Stimulated activated memory B cell treated with anti-CD40 and anti-IgM and Interleukin-4, amounts not matched to agents 10 μg/mL and 1 μg/mL and 100 μg/mL, for 72 hours (primary cell): ENCODE data around the gene ATAT1.
"Not testable (repeated sequence)": the region's sequence is repeated elsewhere in the genome, so short reads cannot be mapped to it uniquely, and the experiment has no call there.

Experiments used
- ATAC-seq: fragments of 150-1000 bp; cut with Tn5 transposase; 2 replicates; pipeline ENCODE4 v1.10.0; 2021
- H3K27ac Mint-ChIP-seq: one replicate; pipeline ENCODE4 v1.8.0; 2022; ENCODE audit warnings: mild to moderate bottlenecking, mixed read lengths
- H3K27me3 Mint-ChIP-seq: one replicate; pipeline ENCODE4 v1.8.0; 2022; ENCODE audit warnings: mixed read lengths
- H3K36me3 Mint-ChIP-seq: one replicate; pipeline ENCODE4 v1.8.0; 2022; ENCODE audit warnings: mixed read lengths
- H3K4me1 Mint-ChIP-seq: one replicate; pipeline ENCODE4 v1.8.0; 2022; ENCODE audit warnings: mixed read lengths
- H3K4me3 Mint-ChIP-seq: one replicate; pipeline ENCODE4 v1.8.0; 2022; ENCODE audit warnings: mild to moderate bottlenecking, moderate library complexity, mixed read lengths
- H3K9me3 Mint-ChIP-seq: one replicate; pipeline ENCODE4 v1.8.0; 2022; ENCODE audit warnings: mixed read lengths

The ATAT1 gene

DNA sequence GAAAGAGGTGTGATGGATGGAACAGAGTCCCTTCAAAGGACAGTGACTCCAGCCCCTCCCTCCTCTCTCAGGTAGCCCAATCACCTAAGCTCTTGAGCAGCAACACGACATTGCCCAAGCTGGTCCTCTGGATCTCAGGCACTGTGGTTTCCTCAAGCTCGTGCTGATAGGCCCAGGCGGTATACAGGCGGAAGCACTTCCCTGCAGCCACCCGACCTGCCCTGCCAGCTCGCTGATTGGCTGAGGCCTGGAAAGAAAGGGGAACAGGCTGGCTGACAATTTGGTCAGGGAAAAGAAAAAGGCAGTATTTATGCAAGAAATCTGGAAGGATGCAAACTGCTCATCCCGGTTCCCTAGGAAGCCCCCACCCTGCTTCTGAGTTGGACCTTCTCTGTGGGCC, 29.8 kb downstream of the ATAT1 start:
- Mint-ChIP-seq H3K27me3 (no peaks in the 10 kb centered on the region), H3K4me3 (no peak overlapping the region), H3K36me3 (peaks cover 76% of the 10 kb centered on the region), H3K9me3 (no peaks in the 10 kb centered on the region), H3K27ac (no peak overlapping the region), H3K4me1 (no peaks in the 10 kb centered on the region)
- ATAC-seq: no peak

GRCh38 chr6:30657454-30657853, 30.8 kb downstream of the ATAT1 start:
- no peak overlapping the region for H3K4me3 Mint-ChIP-seq
- H3K9me3 Mint-ChIP-seq: no peaks in the 10 kb centered on the region
- H3K27ac Mint-ChIP-seq: no peak overlapping the region
- ATAC-seq: no peak
- no peaks in the 10 kb centered on the region for H3K4me1 Mint-ChIP-seq
- peaks cover 78% of the 10 kb centered on the region for H3K36me3 Mint-ChIP-seq
- H3K27me3 Mint-ChIP-seq: no peaks in the 10 kb centered on the region

DNA sequence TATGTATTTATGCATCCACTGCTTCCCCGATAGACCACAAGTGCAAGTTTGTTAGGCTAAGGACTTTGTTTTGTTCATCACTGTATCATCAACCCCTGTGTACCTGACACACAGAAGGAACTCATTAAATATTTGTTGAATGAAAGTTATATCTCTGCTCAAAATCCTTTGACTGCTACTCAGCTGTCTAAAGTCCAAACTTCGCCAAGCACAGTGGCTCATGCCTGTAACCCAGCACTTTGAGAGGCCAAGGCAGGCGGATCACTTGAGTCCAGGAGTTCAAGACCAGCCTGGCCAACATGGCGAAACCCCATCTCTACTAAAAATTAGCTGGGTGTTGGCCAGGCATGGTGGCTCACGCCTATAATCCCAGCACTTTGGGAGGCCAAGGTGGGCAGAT, 31.2 kb downstream of the ATAT1 start:
- H3K9me3 Mint-ChIP-seq, H3K27me3 Mint-ChIP-seq, H3K4me1 Mint-ChIP-seq, H3K27ac Mint-ChIP-seq, ATAC-seq, H3K4me3 Mint-ChIP-seq: not testable (repeated sequence)
- H3K36me3 Mint-ChIP-seq: peaks cover 78% of the 10 kb centered on the region

DNA sequence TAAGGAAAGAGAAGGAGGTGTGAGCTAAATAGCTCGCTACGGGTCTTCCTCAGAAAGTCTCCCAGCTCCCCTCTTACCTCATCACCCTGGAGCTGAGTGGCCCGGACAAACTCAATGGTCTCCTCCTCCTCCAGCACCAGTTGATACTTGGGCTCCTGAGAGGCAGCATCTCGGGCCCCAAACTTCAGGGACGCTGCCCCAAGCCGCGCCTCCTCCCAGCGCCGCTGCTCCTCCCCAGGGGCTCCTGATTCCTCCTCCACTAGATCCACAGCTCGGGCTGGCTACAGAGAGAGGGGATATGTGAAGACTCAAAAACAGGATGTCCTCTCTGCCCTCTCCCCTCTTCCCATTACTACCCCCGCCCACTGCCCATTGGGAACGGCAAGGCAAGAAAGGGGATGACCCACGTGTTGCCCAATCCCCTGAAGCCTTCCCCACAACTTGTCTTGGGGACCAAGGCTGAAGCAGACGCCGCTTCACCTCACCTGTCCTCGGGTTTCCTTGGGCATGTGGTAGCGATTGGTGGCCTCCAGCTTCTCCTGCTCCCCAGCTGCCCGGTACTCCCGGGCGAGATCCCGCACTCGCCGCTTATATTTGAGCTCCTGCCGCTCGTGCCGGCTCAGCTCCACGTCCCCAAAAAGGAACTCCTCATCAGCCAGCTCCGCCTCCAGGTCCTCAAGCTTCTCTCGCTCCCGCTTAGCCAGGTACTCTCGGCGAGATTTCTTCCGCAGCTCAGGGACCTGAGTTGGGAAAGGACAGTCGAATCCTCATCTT, 38.5 kb downstream of the ATAT1 start:
- Mint-ChIP-seq H3K27ac (no peak overlapping the region), H3K9me3 (no peaks in the 10 kb centered on the region), H3K4me1 (peaks cover 8% of the 10 kb centered on the region), H3K36me3 (peaks cover 62% of the 10 kb centered on the region), H3K27me3 (no peaks in the 10 kb centered on the region), H3K4me3 (no peak overlapping the region)
- ATAC-seq: no peak

- not testable (repeated sequence) for H3K4me3 Mint-ChIP-seq, H3K27me3 Mint-ChIP-seq, H3K27ac Mint-ChIP-seq, H3K9me3 Mint-ChIP-seq, ATAC-seq
- H3K36me3 Mint-ChIP-seq: peaks cover 67% of the 10 kb centered on the region
- peaks cover 19% of the 10 kb centered on the region for H3K4me1 Mint-ChIP-seq
Observed at GRCh38 chr6:30666300-30666699, 39.6 kb downstream of the ATAT1 start.

- no peaks in the 10 kb centered on the region for H3K9me3 Mint-ChIP-seq
- H3K27me3 Mint-ChIP-seq: no peaks in the 10 kb centered on the region
- H3K36me3 Mint-ChIP-seq: peaks cover 34% of the 10 kb centered on the region
- peaks cover 40% of the 10 kb centered on the region for H3K4me1 Mint-ChIP-seq
- peak overlapping the region; percentile 89 for H3K4me3 Mint-ChIP-seq
- H3K27ac Mint-ChIP-seq: peak overlapping the region; percentile 81
- ATAC-seq: no peak
Observed at GRCh38 chr6:30670760-30671527, 44.3 kb downstream of the ATAT1 start.

DNA sequence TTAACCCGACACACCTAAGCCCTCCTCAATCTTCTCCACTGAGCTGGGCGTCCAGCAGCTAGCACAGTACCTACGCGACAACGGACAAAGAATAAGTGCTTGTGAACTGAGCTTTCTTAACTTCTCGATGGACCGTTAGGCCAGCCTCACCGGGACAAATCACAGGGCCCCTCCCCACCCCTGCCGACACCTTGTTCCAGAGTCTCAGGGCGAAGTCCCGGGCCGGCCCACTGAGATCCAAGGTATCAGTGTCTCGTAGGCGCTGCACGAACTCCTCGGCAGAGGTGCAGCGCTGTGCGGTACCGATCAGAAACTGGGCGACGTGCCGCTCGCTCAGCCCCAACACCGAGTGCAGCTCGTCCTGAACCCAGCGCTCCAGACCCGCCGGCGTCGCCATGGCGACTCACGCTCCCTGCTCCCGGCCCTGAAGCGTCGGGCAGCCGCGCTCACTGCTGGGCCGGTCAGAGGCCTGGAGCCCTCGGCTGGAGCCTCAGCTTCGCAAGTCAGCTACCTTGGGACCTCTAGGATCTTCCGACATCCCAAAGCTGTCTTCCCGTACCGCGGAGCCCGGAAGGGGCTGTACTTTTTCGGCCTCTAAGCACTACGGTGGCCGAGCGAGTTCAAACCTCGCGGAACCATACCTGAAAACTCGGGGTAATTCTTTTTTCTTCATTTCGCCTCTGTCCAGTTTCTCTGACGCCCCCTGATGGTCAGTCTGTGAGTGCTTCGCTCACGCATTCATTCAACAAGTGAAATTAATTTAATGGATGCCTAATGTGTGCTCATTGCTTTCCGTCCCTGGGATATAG, 46.0 kb downstream of the ATAT1 start, which contains the start of gene DHX16:
Gene DHX16, minus strand, starts transcription at position 562 of the 809 bp plus-strand sequence. Its CDS starts 165 bp downstream, at position 397.
- Mint-ChIP-seq H3K4me1 (peaks cover 44% of the 10 kb centered on the region), H3K27ac (peak within 1 kb of the TSS; percentile 81), H3K9me3 (no peaks in the 10 kb centered on the region), H3K27me3 (no peaks in the 10 kb centered on the region), H3K4me3 (peak within 1 kb of the TSS; percentile 89), H3K36me3 (peaks cover 32% of the 10 kb centered on the region)
- ATAC-seq: peak; percentile 90

- Mint-ChIP-seq H3K27me3 (no peaks in the 10 kb centered on the region), H3K27ac (no peak overlapping the region), H3K36me3 (peaks cover 40% of the 10 kb centered on the region), H3K4me3 (no peak overlapping the region), H3K4me1 (peaks cover 57% of the 10 kb centered on the region), H3K9me3 (no peaks in the 10 kb centered on the region)
- no peak for ATAC-seq
Observed at GRCh38 chr6:30676660-30677285, 50.1 kb downstream of the ATAT1 start.

DNA sequence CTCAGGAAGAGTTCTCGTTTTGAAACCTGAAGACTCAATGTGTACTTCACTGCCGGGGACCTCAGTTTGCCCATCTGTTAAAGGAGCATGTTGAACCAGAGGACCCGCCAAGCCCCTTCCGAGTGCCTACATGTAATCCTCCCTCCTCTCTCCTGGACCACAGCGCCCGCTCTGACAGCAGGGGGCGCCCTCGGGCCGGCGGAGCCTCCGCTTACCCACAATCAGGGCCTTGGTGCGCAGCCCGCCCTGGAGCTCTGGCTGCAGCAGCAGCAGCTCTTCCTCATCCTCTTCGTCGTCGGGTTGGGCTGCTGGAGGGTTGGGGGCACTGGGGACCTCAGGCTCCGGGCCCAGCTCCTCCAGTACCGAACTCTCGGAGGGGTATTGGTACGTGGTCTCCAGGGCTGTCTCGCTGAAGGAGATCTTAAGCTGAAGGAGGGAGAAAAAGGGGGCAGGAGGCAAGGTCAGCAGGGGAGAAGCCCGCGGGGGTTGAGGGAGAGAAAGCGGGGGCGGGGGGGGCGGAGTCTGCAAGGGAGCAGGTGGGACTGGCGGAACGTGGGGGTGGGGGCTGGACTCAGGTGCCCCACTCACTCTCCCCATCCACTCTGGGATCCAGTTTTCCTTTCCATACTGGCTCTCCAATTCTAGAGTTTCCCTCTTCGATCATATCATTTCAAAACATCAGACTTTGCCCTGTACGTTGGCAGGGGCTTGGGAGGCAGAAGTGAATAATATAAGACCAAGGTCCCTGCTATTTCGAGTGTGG, 52.5 kb downstream of the ATAT1 start:
- ATAC-seq: peak; percentile 70
- peak overlapping the region; percentile 89 for H3K4me3 Mint-ChIP-seq
- H3K9me3 Mint-ChIP-seq: no peaks in the 10 kb centered on the region
- H3K27ac Mint-ChIP-seq: peak overlapping the region; percentile 86
- no peaks in the 10 kb centered on the region for H3K27me3 Mint-ChIP-seq
- peaks cover 55% of the 10 kb centered on the region for H3K4me1 Mint-ChIP-seq
- peaks cover 58% of the 10 kb centered on the region for H3K36me3 Mint-ChIP-seq

GRCh38 chr6:30679765-30680535, 53.3 kb downstream of the ATAT1 start:
- H3K27ac Mint-ChIP-seq: peak overlapping the region; percentile 86
- no peaks in the 10 kb centered on the region for H3K9me3 Mint-ChIP-seq
- no peak for ATAC-seq
- peaks cover 56% of the 10 kb centered on the region for H3K4me1 Mint-ChIP-seq
- H3K4me3 Mint-ChIP-seq: peak overlapping the region; percentile 89
- H3K27me3 Mint-ChIP-seq: no peaks in the 10 kb centered on the region
- peaks cover 65% of the 10 kb centered on the region for H3K36me3 Mint-ChIP-seq

DNA sequence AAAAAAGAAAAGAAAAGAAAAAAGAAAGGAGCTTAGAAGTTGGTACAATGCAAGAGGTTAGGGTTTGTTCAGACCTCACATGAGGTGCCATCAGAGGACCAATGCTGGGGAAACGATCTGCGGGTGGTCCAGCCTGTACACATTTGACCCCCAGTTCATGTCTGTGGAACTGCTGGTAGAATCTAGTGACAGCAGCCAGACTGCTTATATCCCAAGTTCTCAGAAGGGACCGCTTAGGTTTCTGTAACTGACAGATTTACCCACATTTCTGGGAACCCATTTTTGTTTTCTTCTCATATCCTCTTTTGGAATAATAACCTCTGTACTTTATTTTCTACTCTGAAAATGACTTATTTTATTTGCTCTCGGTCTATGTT, 55.1 kb downstream of the ATAT1 start:
- ATAC-seq: no peak

DNA sequence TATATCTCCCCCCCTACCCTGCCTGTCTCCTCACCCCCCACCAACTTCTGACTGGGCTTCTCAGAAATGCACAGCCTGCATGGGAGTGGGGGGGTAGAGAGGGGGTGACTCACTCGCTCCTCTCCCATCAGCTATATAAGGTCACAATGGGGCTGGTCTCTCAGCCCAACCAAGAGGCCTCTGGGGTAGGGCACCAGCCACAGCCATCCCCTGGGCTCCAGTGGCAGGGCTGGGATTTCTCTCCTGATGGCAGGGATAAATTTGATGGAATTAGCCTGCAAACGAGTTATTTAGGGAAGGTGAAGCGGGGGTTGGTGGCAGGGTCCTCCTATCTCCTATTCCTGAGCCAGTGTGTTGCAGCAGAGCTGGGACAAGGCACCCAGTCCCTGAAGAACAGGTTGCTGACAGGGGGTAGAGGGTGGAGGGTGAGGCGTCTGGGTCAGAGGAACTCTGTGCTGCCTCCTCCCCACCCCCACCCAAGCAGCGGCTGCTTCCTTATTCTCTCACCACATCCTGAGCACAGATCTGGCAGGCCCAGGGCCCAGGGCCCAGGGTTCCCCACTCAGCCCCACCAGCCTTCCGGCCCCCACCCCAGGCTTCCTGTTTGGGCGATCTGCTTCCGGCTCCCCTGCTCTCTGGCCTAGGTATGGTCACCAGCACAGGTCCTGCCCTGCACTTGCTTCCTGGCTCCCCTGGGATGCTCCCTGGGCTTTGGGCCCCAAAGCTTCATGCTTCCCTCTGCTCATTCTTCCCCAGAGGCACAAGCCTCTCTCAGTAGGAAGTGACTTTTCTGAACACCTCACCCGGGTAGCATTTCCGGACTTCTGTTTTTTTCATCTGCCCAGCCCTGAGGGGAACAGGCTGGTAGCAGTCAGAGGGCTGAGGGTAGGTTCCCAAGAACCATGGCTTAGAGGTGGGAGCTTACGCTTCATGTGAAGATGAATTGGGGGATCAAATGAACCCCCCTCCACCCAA, 55.8 kb downstream of the ATAT1 start:
- Mint-ChIP-seq H3K27me3 (no peaks in the 10 kb centered on the region), H3K27ac (peak overlapping the region; percentile 86), H3K4me3 (peak overlapping the region; percentile 89), H3K36me3 (peaks cover 65% of the 10 kb centered on the region), H3K9me3 (no peaks in the 10 kb centered on the region), H3K4me1 (peaks cover 56% of the 10 kb centered on the region)
- ATAC-seq: peak; percentile 75

More for the DNA sequence above, 55.1 kb downstream of the ATAT1 start:
- H3K36me3 Mint-ChIP-seq: peaks cover 70% of the 10 kb centered on the region
- no peaks in the 10 kb centered on the region for H3K9me3 Mint-ChIP-seq
- no peaks in the 10 kb centered on the region for H3K27me3 Mint-ChIP-seq
- H3K4me3 Mint-ChIP-seq: peak overlapping the region; percentile 89
- H3K27ac Mint-ChIP-seq: peak overlapping the region; percentile 86
- peaks cover 56% of the 10 kb centered on the region for H3K4me1 Mint-ChIP-seq
